Activated effector memory CD4-positive, alpha-beta T cell treated with anti-CD3 and anti-CD28 coated beads, Interleukin-2, amount 50 U/mL, for 16 hours (primary cell): ENCODE measurements around the gene IPMK.
A peak's percentile ranks its signal among the peaks of the same experiment; 100 is the strongest.
"Not testable (repeated sequence)": the region's sequence is repeated elsewhere in the genome, so short reads cannot be mapped to it uniquely, and the experiment has no call there.

Source experiments
- DNase-seq: peaks from one replicate; pipeline ENCODE4 v3.0.0-alpha.2; 2020

Gene IPMK

GRCh38 chr10:58266826-58267712, 625 bp downstream of the IPMK start:
- peak; percentile 77 for DNase-seq

- DNase-seq = no peak
These were observed 1.5 kb downstream of the IPMK start for GRCh38 chr10:58266003-58266825.

GRCh38 chr10:58265249-58265648, 2.4 kb downstream of the IPMK start:
- DNase-seq = no peak

- DNase-seq = no peak
These were observed 2.9 kb downstream of the IPMK start for GRCh38 chr10:58264780-58265179.

GRCh38 chr10:58262766-58263165, 4.9 kb downstream of the IPMK start:
- DNase-seq = no peak

- DNase-seq = no peak
These were observed 7.4 kb downstream of the IPMK start for GRCh38 chr10:58260334-58260733.

- DNase-seq = no peak
These were observed 8.6 kb downstream of the IPMK start for GRCh38 chr10:58258977-58259692.

- DNase-seq = not testable (repeated sequence)
These were observed 11.5 kb downstream of the IPMK start for GRCh38 chr10:58256013-58256780.

- DNase-seq = no peak
These were observed 13.1 kb downstream of the IPMK start for GRCh38 chr10:58254644-58255043.

GRCh38 chr10:58253184-58253583, 14.5 kb downstream of the IPMK start:
- DNase-seq = no peak

- not testable (repeated sequence) for DNase-seq
These were observed 23.0 kb downstream of the IPMK start for GRCh38 chr10:58244666-58245065.

GRCh38 chr10:58244242-58244641, 23.5 kb downstream of the IPMK start:
- DNase-seq = not testable (repeated sequence)

- not testable (repeated sequence) for DNase-seq
These were observed 23.9 kb downstream of the IPMK start for GRCh38 chr10:58243801-58244200.

- DNase-seq = no peak
These were observed 24.4 kb downstream of the IPMK start for GRCh38 chr10:58243269-58243668.

- no peak for DNase-seq
These were observed 26.3 kb downstream of the IPMK start for GRCh38 chr10:58241346-58241745.

GRCh38 chr10:58240531-58240930, 27.2 kb downstream of the IPMK start:
- no peak for DNase-seq

GRCh38 chr10:58239561-58240169, 28.0 kb downstream of the IPMK start:
- no peak for DNase-seq

GRCh38 chr10:58237014-58237834, 30.5 kb downstream of the IPMK start:
- DNase-seq = no peak

GRCh38 chr10:58229856-58230255, 37.8 kb downstream of the IPMK start:
- DNase-seq = not testable (repeated sequence)

- no peak for DNase-seq
These were observed 42.0 kb downstream of the IPMK start for GRCh38 chr10:58225654-58226053.
